AG09319 (cell line): ENCODE data around the gene IMPDH2.

Experiments used
- DNase-seq: peaks from one replicate; pipeline ENCODE4 v3.0.0-alpha.2; 2010; ENCODE audit warnings: low read depth; ENCODE audit errors: extremely low read depth
- CTCF ChIP-seq: IDR thresholded peaks from 2 replicates; pipeline ENCODE4 v1.5.1; 2011; ENCODE audit warnings: low read depth, mild to moderate bottlenecking, inconsistent platforms, low read length, moderate library complexity

Gene IMPDH2

GRCh38 chr3:49005303-49005680, 23.9 kb downstream of the IMPDH2 start:
- TF ChIP-seq CTCF: no peak

GRCh38 chr3:49004352-49005302, 24.6 kb downstream of the IMPDH2 start:
- DNase-seq: no peak
- no peak for TF ChIP-seq CTCF

More at GRCh38 chr3:49005303-49005680, 23.9 kb downstream of the IMPDH2 start:
- no peak for DNase-seq

- DNase-seq: no peak
- TF ChIP-seq CTCF: no peak
Observed at GRCh38 chr3:49001155-49001554, 28.0 kb downstream of the IMPDH2 start.

GRCh38 chr3:48999085-48999858, 29.9 kb downstream of the IMPDH2 start:
- DNase-seq: no peak
- no peak for TF ChIP-seq CTCF

- no peak for TF ChIP-seq CTCF
- no peak for DNase-seq
Observed at GRCh38 chr3:48997714-48998637, 31.2 kb downstream of the IMPDH2 start.

GRCh38 chr3:48997102-48997635, 32.0 kb downstream of the IMPDH2 start:
- TF ChIP-seq CTCF: no peak
- no peak for DNase-seq
